H9 (cell line): ENCODE data around the gene UBE2G1. TPM values are rescaled to one million over a fixed set of nuclear protein-coding genes. Genes with fewer than 3 reads are reported as not detected.

ENCODE experiments used
- DNase-seq: peaks from one replicate; pipeline ENCODE4 v3.0.0-alpha.2; 2017
- H2AFZ ChIP-seq: one replicate; pipeline ENCODE4 v1.6.1; 2013; ENCODE audit warnings: mild to moderate bottlenecking, low read length, control low read depth, moderate library complexity
- H2AK5ac ChIP-seq: 2 replicates; pipeline ENCODE4 v1.6.1; 2013; ENCODE audit warnings: low read length, control low read depth, mixed read lengths; ENCODE audit not compliant: insufficient read length
- H2BK120ac ChIP-seq: one replicate; pipeline ENCODE4 v1.6.1; 2013; ENCODE audit warnings: low read depth, mild to moderate bottlenecking, low read length, control low read depth, inconsistent platforms; ENCODE audit not compliant: poor library complexity, severe bottlenecking
- H2BK12ac ChIP-seq: 2 replicates; pipeline ENCODE4 v1.6.1; 2013; ENCODE audit warnings: low read length, control low read depth, mixed read lengths, low read depth; ENCODE audit not compliant: insufficient read length
- H2BK15ac ChIP-seq: 2 replicates; pipeline ENCODE4 v1.6.1; 2013; ENCODE audit warnings: low read depth, low read length, control low read depth
- H2BK20ac ChIP-seq: one replicate; pipeline ENCODE4 v1.6.1; 2013; ENCODE audit warnings: low read depth, mild to moderate bottlenecking, low read length, control low read depth, inconsistent platforms; ENCODE audit not compliant: poor library complexity, severe bottlenecking
- H2BK5ac ChIP-seq: 2 replicates; pipeline ENCODE4 v1.6.1; 2013; ENCODE audit warnings: low read length, control low read depth, mixed read lengths; ENCODE audit not compliant: insufficient read length
- H3K14ac ChIP-seq: 2 replicates; pipeline ENCODE4 v1.6.1; 2013; ENCODE audit warnings: low read length, control low read depth; ENCODE audit not compliant: insufficient read depth
- H3K18ac ChIP-seq: 2 replicates; pipeline ENCODE4 v1.6.1; 2013; ENCODE audit warnings: low read depth, mild to moderate bottlenecking, mixed read lengths, low read length, control low read depth; ENCODE audit not compliant: insufficient read length
- H3K23ac ChIP-seq: 2 replicates; pipeline ENCODE4 v1.6.1; 2013; ENCODE audit warnings: low read length, control low read depth, mixed read lengths, low read depth; ENCODE audit not compliant: insufficient read length
- H3K23me2 ChIP-seq: 2 replicates; pipeline ENCODE4 v1.6.1; 2013; ENCODE audit warnings: low read depth, mild to moderate bottlenecking, mixed read lengths, low read length, control low read depth; ENCODE audit not compliant: insufficient read length, poor library complexity, severe bottlenecking
- H3K27ac ChIP-seq: 2 replicates; pipeline ENCODE4 v1.5.1; 2013; ENCODE audit warnings: low read length, control low read depth, mixed read lengths, low read depth; ENCODE audit not compliant: insufficient read length
- H3K27me3 ChIP-seq: 2 replicates; pipeline ENCODE4 v1.6.1; 2013; ENCODE audit warnings: low read length, control low read depth, inconsistent platforms; ENCODE audit not compliant: insufficient read depth
- H3K4ac ChIP-seq: 2 replicates; pipeline ENCODE4 v1.6.1; 2013; ENCODE audit warnings: low read depth, mild to moderate bottlenecking, control low read depth, inconsistent platforms, low read length, moderate library complexity
- H3K4me1 ChIP-seq: 2 replicates; pipeline ENCODE4 v1.6.1; 2013; ENCODE audit warnings: low read length, control low read depth, inconsistent platforms; ENCODE audit not compliant: insufficient read depth
- H3K4me2 ChIP-seq: 2 replicates; pipeline ENCODE4 v1.6.1; 2013; ENCODE audit warnings: low read length, control low read depth, mixed read lengths; ENCODE audit not compliant: insufficient read length, insufficient read depth
- H3K56ac ChIP-seq: 2 replicates; pipeline ENCODE4 v1.6.1; 2013; ENCODE audit warnings: low read depth, mild to moderate bottlenecking, mixed read lengths, low read length, control low read depth; ENCODE audit not compliant: insufficient read length
- H3K79me1 ChIP-seq: 2 replicates; pipeline ENCODE4 v1.6.1; 2013; ENCODE audit warnings: low read depth, mild to moderate bottlenecking, moderate library complexity, low read length, control low read depth, inconsistent platforms; ENCODE audit not compliant: insufficient read depth, poor library complexity, severe bottlenecking
- H3K79me2 ChIP-seq: 2 replicates; pipeline ENCODE4 v1.6.1; 2013; ENCODE audit warnings: low read length, control low read depth, inconsistent platforms; ENCODE audit not compliant: insufficient read depth
- H3K9ac ChIP-seq: 2 replicates; pipeline ENCODE4 v1.6.1; 2013; ENCODE audit warnings: low read length, control low read depth, mixed read lengths; ENCODE audit not compliant: insufficient read length; ENCODE audit errors: extremely low read depth
- H3K9me3 ChIP-seq: one replicate; pipeline ENCODE4 v1.6.1; 2013; ENCODE audit warnings: low read depth, low read length, inconsistent platforms; ENCODE audit not compliant: control insufficient read depth
- H3T11ph ChIP-seq: one replicate; pipeline ENCODE4 v1.6.1; 2013; ENCODE audit warnings: mild to moderate bottlenecking, low read length, control low read depth, inconsistent platforms
- H4K20me1 ChIP-seq: one replicate; pipeline ENCODE4 v1.6.1; 2013; ENCODE audit not compliant: control insufficient read depth, insufficient read length, insufficient read depth
- H4K5ac ChIP-seq: 2 replicates; pipeline ENCODE4 v1.6.1; 2013; ENCODE audit warnings: low read depth, mild to moderate bottlenecking, mixed read lengths, low read length, control low read depth; ENCODE audit not compliant: insufficient read length
- H4K8ac ChIP-seq: replicated peaks from 2 replicates; pipeline ENCODE4 v1.6.1; 2013; ENCODE audit warnings: low read length, control low read depth, mixed read lengths, low read depth; ENCODE audit not compliant: insufficient read length
- H4K91ac ChIP-seq: 2 replicates; pipeline ENCODE4 v1.6.1; 2013; ENCODE audit warnings: low read depth, mild to moderate bottlenecking, moderate library complexity, mixed read lengths, low read length, control low read depth; ENCODE audit not compliant: insufficient read length
- H3K27ac Mint-ChIP-seq, 3 experiments: 2 replicates in 2 of 3; 3 replicates in 1 of 3; pipeline ENCODE4 v1.8.0; 2020 to 2021; ENCODE audit warnings: mixed read lengths in 3 of 3, mild to moderate bottlenecking in 1 of 3, moderate library complexity in 1 of 3
- H3K27me3 Mint-ChIP-seq: 2 replicates; pipeline ENCODE4 v1.8.0; 2021; ENCODE audit warnings: low read depth, mild to moderate bottlenecking, moderate library complexity, mixed read lengths
- H3K36me3 Mint-ChIP-seq, 3 experiments: 2 replicates in 2 of 3; 3 replicates in 1 of 3; pipeline ENCODE4 v1.8.0; 2020 to 2021; ENCODE audit warnings: low read depth in 3 of 3, mixed read lengths in 3 of 3; ENCODE audit not compliant: insufficient read depth in 1 of 3
- H3K4me1 Mint-ChIP-seq, 2 experiments: 2 replicates each; pipeline ENCODE4 v1.8.0; 2020; ENCODE audit warnings: mixed read lengths in 2 of 2
- H3K4me3 Mint-ChIP-seq, 2 experiments: 2 replicates in 1 of 2; 3 replicates in 1 of 2; pipeline ENCODE4 v1.8.0; 2020 to 2021; ENCODE audit warnings: mild to moderate bottlenecking in 2 of 2, mixed read lengths in 2 of 2, moderate library complexity in 1 of 2
- H3K9me3 Mint-ChIP-seq, 2 experiments: 2 replicates in 1 of 2; 3 replicates in 1 of 2; pipeline ENCODE4 v1.8.0; 2020; ENCODE audit warnings: mild to moderate bottlenecking in 2 of 2, mixed read lengths in 2 of 2, moderate library complexity in 1 of 2
- WGBS: extraction: QIAGEN DNeasy Blood & Tissue Kit; methylation state at CpG from one replicate; pipeline ENCODE4 v1.1.7; 2013; ENCODE audit warnings: missing lambda C conversion rate, low lambda C conversion rate, mixed read lengths; ENCODE audit not compliant: insufficient read length; ENCODE audit errors: extremely low coverage; 5-methylcytosine and 5-hydroxymethylcytosine counted together
- total RNA-seq: library from RNA; stranded (reverse); gene quantifications from 2 replicates; pipeline ENCODE4 v1.2.1, GENCODE V29; 2021
- TF ChIP-seq, protein P1 (sequence below): fragments of 200-600 bp; sonication (generic); conservative IDR thresholded peaks from 3 replicates; pipeline ENCODE4 v1.8.0; 2021; ENCODE audit warnings: antibody characterized with exemption, mild to moderate bottlenecking

UBE2G1 gene
- total RNA-seq, 1 experiment from 2014 or later: 188 TPM

GRCh38 chr17:4248504-4249277 is 117.8 kb downstream of the UBE2G1 start:
- Histone ChIP-seq H3T11ph (no peak overlapping the region), H4K5ac (no peak overlapping the region), H3K23ac (no peak overlapping the region), H3K9me3 (no peaks in the 10 kb centered on the region), H3K4me2 (no peak overlapping the region), H2BK15ac (no peak overlapping the region), H4K20me1 (peaks cover 4% of the 10 kb centered on the region), H3K4ac (no peak overlapping the region), H3K27me3 (no peaks in the 10 kb centered on the region), H2BK12ac (no peak overlapping the region), H3K56ac (no peak overlapping the region), H3K9ac (no peak overlapping the region), H3K14ac (no peak overlapping the region), H4K91ac (no peak overlapping the region), H4K8ac (no peak overlapping the region), H3K18ac (no peak overlapping the region), H2BK120ac (no peak overlapping the region), H3K79me2 (peaks cover 12% of the 10 kb centered on the region; the same call in 1 of the 2 replicates), H2AFZ (no peak overlapping the region), H2AK5ac (no peak overlapping the region), H3K4me1 (peaks cover 5% of the 10 kb centered on the region; the same call in 1 of the 2 replicates), H3K23me2 (no peaks in the 10 kb centered on the region), H3K79me1 (peaks cover 13% of the 10 kb centered on the region), H3K27ac (no peak overlapping the region), H2BK5ac (no peak overlapping the region), H2BK20ac (no peak overlapping the region)
- Mint-ChIP-seq H3K27me3 (no peaks in the 10 kb centered on the region), H3K27ac (peak overlapping the region; percentile 75 to 98 (median 85); a peak in 5 of 7 replicates), H3K36me3 (peaks cover 0 to 5% (median 4%) of the 10 kb centered on the region in 3 experiments; a peak in 2 of 7 replicates), H3K4me1 (peaks cover 20 to 23% of the 10 kb centered on the region in 2 experiments), H3K9me3 (no peaks in the 10 kb centered on the region), H3K4me3 (no peak overlapping the region)
- DNase-seq: no peak
- no CpG with 5 or more reads among the region's 7 CpGs for WGBS
- TF ChIP-seq, protein P1, sequence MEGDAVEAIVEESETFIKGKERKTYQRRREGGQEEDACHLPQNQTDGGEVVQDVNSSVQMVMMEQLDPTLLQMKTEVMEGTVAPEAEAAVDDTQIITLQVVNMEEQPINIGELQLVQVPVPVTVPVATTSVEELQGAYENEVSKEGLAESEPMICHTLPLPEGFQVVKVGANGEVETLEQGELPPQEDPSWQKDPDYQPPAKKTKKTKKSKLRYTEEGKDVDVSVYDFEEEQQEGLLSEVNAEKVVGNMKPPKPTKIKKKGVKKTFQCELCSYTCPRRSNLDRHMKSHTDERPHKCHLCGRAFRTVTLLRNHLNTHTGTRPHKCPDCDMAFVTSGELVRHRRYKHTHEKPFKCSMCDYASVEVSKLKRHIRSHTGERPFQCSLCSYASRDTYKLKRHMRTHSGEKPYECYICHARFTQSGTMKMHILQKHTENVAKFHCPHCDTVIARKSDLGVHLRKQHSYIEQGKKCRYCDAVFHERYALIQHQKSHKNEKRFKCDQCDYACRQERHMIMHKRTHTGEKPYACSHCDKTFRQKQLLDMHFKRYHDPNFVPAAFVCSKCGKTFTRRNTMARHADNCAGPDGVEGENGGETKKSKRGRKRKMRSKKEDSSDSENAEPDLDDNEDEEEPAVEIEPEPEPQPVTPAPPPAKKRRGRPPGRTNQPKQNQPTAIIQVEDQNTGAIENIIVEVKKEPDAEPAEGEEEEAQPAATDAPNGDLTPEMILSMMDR: no peak
